Glutamatergic neuron (in vitro differentiated cells): ENCODE results near the gene LEKR1. TPM values are rescaled to one million over a fixed set of nuclear protein-coding genes. Genes with fewer than 3 reads are reported as not detected.
"Not testable (repeated sequence)": the region's sequence is repeated elsewhere in the genome, so short reads cannot be mapped to it uniquely, and the experiment has no call there.

Experiments
- DNase-seq: peaks from one replicate; pipeline ENCODE4 v3.0.0; 2022
- H3K27ac Mint-ChIP-seq: one replicate; pipeline ENCODE4 v1.8.0; 2020; ENCODE audit warnings: mild to moderate bottlenecking, mixed read lengths, inconsistent platforms; ENCODE audit not compliant: unreplicated experiment
- H3K27me3 Mint-ChIP-seq: one replicate; pipeline ENCODE4 v1.8.0; 2020; ENCODE audit warnings: mild to moderate bottlenecking, moderate library complexity, mixed read lengths, inconsistent platforms; ENCODE audit not compliant: unreplicated experiment
- H3K36me3 Mint-ChIP-seq: one replicate; pipeline ENCODE4 v1.8.0; 2020; ENCODE audit warnings: mild to moderate bottlenecking, mixed read lengths, inconsistent platforms; ENCODE audit not compliant: unreplicated experiment
- H3K4me1 Mint-ChIP-seq: one replicate; pipeline ENCODE4 v1.8.0; 2020; ENCODE audit warnings: mild to moderate bottlenecking, low read depth, mixed read lengths, inconsistent platforms; ENCODE audit not compliant: unreplicated experiment
- H3K4me3 Mint-ChIP-seq: one replicate; pipeline ENCODE4 v1.8.0; 2020; ENCODE audit warnings: mild to moderate bottlenecking, mixed read lengths, inconsistent platforms; ENCODE audit not compliant: unreplicated experiment
- H3K9me3 Mint-ChIP-seq: one replicate; pipeline ENCODE4 v1.8.0; 2020; ENCODE audit warnings: mild to moderate bottlenecking, moderate library complexity, mixed read lengths, inconsistent platforms; ENCODE audit not compliant: unreplicated experiment
- total RNA-seq: library from RNA; stranded (reverse); fragmentation: NEBNext Ultra II Directional; extraction: Animal tissue kit (Norgen Biotek cat#: 25700); gene quantifications from one replicate; pipeline ENCODE4 v1.2.1, GENCODE V29; 2021; ENCODE audit not compliant: unreplicated experiment
- TF ChIP-seq, protein P1 (sequence below): fragments of 200-600 bp; sonication (generic); IDR thresholded peaks from one replicate; pipeline ENCODE4 v1.5.0; 2021; ENCODE audit not compliant: partially characterized antibody, unreplicated experiment

Gene LEKR1
- total RNA-seq, 1 donor from 2014 or later = 0.56 TPM

GRCh38 chr3:156795890-156796481 lies 30.2 kb upstream of the LEKR1 start:
- no peaks in the 10 kb centered on the region for H3K9me3 Mint-ChIP-seq

GRCh38 chr3:156797368-156797767 lies 28.8 kb upstream of the LEKR1 start:
- Mint-ChIP-seq H3K27ac (no peak overlapping the region), H3K36me3 (no peaks in the 10 kb centered on the region), H3K27me3 (peaks cover 2% of the 10 kb centered on the region), H3K9me3 (no peaks in the 10 kb centered on the region), H3K4me3 (no peak overlapping the region), H3K4me1 (no peaks in the 10 kb centered on the region)
- TF ChIP-seq, protein P1, sequence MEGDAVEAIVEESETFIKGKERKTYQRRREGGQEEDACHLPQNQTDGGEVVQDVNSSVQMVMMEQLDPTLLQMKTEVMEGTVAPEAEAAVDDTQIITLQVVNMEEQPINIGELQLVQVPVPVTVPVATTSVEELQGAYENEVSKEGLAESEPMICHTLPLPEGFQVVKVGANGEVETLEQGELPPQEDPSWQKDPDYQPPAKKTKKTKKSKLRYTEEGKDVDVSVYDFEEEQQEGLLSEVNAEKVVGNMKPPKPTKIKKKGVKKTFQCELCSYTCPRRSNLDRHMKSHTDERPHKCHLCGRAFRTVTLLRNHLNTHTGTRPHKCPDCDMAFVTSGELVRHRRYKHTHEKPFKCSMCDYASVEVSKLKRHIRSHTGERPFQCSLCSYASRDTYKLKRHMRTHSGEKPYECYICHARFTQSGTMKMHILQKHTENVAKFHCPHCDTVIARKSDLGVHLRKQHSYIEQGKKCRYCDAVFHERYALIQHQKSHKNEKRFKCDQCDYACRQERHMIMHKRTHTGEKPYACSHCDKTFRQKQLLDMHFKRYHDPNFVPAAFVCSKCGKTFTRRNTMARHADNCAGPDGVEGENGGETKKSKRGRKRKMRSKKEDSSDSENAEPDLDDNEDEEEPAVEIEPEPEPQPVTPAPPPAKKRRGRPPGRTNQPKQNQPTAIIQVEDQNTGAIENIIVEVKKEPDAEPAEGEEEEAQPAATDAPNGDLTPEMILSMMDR = no peak
- no peak for DNase-seq

More at GRCh38 chr3:156795890-156796481, 30.2 kb upstream of the LEKR1 start:
- Mint-ChIP-seq H3K27me3 (peaks cover 2% of the 10 kb centered on the region), H3K4me3 (no peak overlapping the region), H3K4me1 (no peaks in the 10 kb centered on the region), H3K27ac (no peak overlapping the region), H3K36me3 (no peaks in the 10 kb centered on the region)
- no peak for DNase-seq
- TF ChIP-seq, protein P1 = no peak

GRCh38 chr3:156800287-156800686 lies 25.9 kb upstream of the LEKR1 start:
- not testable (repeated sequence) for H3K36me3 Mint-ChIP-seq, H3K27me3 Mint-ChIP-seq, H3K9me3 Mint-ChIP-seq, H3K27ac Mint-ChIP-seq, H3K4me3 Mint-ChIP-seq, DNase-seq, H3K4me1 Mint-ChIP-seq

DNA sequence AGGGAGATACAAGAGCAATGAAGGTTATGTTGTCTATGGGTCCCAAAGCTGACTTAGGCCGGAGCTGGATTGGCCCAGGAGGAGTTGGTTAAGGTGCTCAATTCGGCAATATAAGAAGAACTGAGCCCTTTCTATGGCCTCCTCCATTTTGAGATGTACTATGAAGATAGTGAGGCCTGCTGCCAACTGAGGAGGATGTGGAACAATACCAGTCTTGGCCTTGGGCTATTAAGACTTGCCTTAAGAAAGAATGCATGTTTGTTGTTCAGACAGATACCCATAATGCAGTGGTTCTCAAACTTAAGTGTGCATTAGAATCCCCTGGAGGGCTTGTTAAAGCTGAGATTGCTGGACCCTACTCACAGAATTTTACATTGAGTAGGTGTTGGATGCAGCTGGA lies 24.4 kb upstream of the LEKR1 start:
- no peak overlapping the region for H3K27ac Mint-ChIP-seq
- DNase-seq = no peak
- H3K4me1 Mint-ChIP-seq = no peaks in the 10 kb centered on the region
- no peak overlapping the region for H3K4me3 Mint-ChIP-seq
- H3K9me3 Mint-ChIP-seq = no peaks in the 10 kb centered on the region
- TF ChIP-seq, protein P1 = no peak
- no peaks in the 10 kb centered on the region for H3K36me3 Mint-ChIP-seq
- H3K27me3 Mint-ChIP-seq = peaks cover 4% of the 10 kb centered on the region

DNA sequence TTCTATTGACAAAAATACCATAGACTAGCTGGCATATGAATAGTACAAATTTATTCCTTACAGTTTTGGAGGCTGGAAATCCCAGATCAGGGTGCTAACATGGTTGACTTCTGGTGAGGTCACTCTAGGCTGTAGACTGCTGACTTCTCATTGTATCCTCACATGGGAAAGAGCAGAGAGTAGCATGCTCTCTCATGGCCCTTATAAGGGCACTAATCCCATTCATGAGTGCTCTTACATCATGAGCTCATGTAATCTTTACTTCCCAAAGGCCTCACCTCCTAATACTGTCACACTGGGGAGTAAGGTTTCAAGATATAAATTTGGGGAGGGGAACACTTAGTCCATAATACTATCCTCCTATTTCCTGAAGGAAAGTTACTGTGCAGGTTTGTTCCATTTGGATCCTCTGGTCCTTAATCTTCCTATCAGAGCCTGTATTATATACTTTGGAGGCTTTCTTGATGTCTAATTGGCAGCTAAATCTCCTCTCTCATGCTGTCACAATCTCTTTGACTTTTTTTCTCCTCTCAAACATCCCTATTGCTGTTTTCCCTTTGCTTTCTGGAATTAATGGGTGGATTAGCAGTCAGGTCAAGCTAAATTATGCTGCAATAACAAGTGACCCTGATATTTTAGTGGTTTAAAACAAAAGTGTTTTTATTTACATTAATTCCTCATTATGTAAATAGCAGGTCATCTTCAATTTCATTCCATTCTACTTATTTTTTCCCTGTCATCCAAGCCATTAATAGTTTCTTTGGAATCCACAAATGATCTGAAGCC lies 23.1 kb upstream of the LEKR1 start:
- Mint-ChIP-seq H3K27ac (no peak overlapping the region), H3K27me3 (peaks cover 4% of the 10 kb centered on the region), H3K9me3 (no peaks in the 10 kb centered on the region), H3K4me3 (no peak overlapping the region), H3K4me1 (no peaks in the 10 kb centered on the region), H3K36me3 (no peaks in the 10 kb centered on the region)
- DNase-seq = no peak
- TF ChIP-seq, protein P1 = no peak
